Ovary (tissue), 9 donors: ENCODE measurements around the gene FUT6. TPM values are rescaled to one million over a fixed set of nuclear protein-coding genes. Genes with fewer than 3 reads are reported as not detected.

Source experiments
- DNase-seq, 5 donors: peaks; one replicate each; pipeline ENCODE4 v3.0.0-alpha.2; 2019 to 2020
- H3K27ac ChIP-seq, 2 donors: fragments of 200-600 bp; one replicate each; pipeline versions ENCODE4 v1.5.1 to v1.8.0; 2019 to 2022
- H3K27me3 ChIP-seq: fragments of 200-600 bp; one replicate; pipeline ENCODE4 v1.8.0; 2022
- H3K36me3 ChIP-seq: fragments of 200-600 bp; sonication (generic); one replicate; pipeline ENCODE4 v1.5.1; 2019
- H3K4me1 ChIP-seq: one replicate; pipeline ENCODE4 v1.8.1; 2013; ENCODE audit warnings: mild to moderate bottlenecking, moderate library complexity; ENCODE audit not compliant: insufficient read depth
- H3K4me3 ChIP-seq: fragments of 200-600 bp; sonication (generic); one replicate; pipeline ENCODE4 v1.5.1; 2017
- H3K9me3 ChIP-seq, 2 donors: fragments of 200-600 bp in 1 of 2; sonication (generic) in 1 of 2; one replicate each; pipeline versions ENCODE4 v1.5.1 to v1.8.1; 2013 to 2019; ENCODE audit warnings: mild to moderate bottlenecking in 1 of 2, moderate library complexity in 1 of 2
- EP300 ChIP-seq: sonication (generic); formaldehyde crosslinking; IDR thresholded peaks from one replicate; pipeline ENCODE4 v1.6.1; 2017; ENCODE audit warnings: antibody characterized with exemption
- POLR2A ChIP-seq: fragments of 450-650 bp; IDR thresholded peaks from one replicate; pipeline ENCODE4 v1.6.1; 2017; ENCODE audit warnings: antibody characterized with exemption, mild to moderate bottlenecking, moderate library complexity
- WGBS, 3 donors: extraction: QIAGEN DNeasy Blood & Tissue Kit in 1 of 3; methylation state at CpG; one replicate each; pipeline versions ENCODE4 v1.1.5 to v1.1.7; 2013 to 2017; 5-methylcytosine and 5-hydroxymethylcytosine counted together
- intact Hi-C, 4 donors: fragments of 100-400 bp; cut with DNase I; formaldehyde crosslinking; loops; one replicate each; pipeline versions ENCODE4 v1.11.0 to v1.15.1; 2022 to 2023
- polyA plus RNA-seq, 2 donors: library from polyadenylated mRNA; stranded (reverse); fragments of 200-250 nt in 1 of 2; fragments of 350-450 nt in 1 of 2; fragmentation: Illumina TruSeq in 1 of 2; extraction: RNeasy Lipid Tissue Mini Kit (QIAGEN cat#74804) in 1 of 2; gene quantifications; one replicate each; pipeline ENCODE4 v1.2.3, GENCODE V29; 2013 to 2014
- total RNA-seq, 7 donors: library from RNA; depleted of rRNA in 2 of 7; stranded (reverse); fragments of >200 nt in 2 of 7; fragmentation: NEBNext Ultra II Directional in 3 of 7; extraction: Animal tissue kit (Norgen Biotek cat#: 25700) in 3 of 7; gene quantifications; one replicate each; pipeline versions ENCODE4 v1.1.0 to v1.2.4, GENCODE V29; 2016 to 2023
- TF ChIP-seq, protein P1 (sequence below), 3 donors: fragments of 450-650 bp in 2 of 3; fragments of 200-600 bp in 1 of 3; IDR thresholded peaks; one replicate each; pipeline versions ENCODE4 v1.5.1 to v1.8.0; 2016 to 2022; ENCODE audit warnings: antibody characterized with exemption in 3 of 3, mild to moderate bottlenecking in 1 of 3
- donor health status: DM: no; HTN: no; CAD: no; lungs with moderate emphysema.
- donor health status: DM: no; HTN: no; CAD: no.
- donor health status: Bipolar disorder and iron deficiency.
- donor health status: DM: yes; HTN: yes; CAD: no.
- donor health status: DM: no; HTN: no; CAD: no.
- donor health status: DM: yes; HTN: yes; CAD: no.

Gene FUT6
- total and polyA plus RNA-seq, 9 donors = 0.11 to 2.6 (median 0.38) TPM; not detected in 5

DNA sequence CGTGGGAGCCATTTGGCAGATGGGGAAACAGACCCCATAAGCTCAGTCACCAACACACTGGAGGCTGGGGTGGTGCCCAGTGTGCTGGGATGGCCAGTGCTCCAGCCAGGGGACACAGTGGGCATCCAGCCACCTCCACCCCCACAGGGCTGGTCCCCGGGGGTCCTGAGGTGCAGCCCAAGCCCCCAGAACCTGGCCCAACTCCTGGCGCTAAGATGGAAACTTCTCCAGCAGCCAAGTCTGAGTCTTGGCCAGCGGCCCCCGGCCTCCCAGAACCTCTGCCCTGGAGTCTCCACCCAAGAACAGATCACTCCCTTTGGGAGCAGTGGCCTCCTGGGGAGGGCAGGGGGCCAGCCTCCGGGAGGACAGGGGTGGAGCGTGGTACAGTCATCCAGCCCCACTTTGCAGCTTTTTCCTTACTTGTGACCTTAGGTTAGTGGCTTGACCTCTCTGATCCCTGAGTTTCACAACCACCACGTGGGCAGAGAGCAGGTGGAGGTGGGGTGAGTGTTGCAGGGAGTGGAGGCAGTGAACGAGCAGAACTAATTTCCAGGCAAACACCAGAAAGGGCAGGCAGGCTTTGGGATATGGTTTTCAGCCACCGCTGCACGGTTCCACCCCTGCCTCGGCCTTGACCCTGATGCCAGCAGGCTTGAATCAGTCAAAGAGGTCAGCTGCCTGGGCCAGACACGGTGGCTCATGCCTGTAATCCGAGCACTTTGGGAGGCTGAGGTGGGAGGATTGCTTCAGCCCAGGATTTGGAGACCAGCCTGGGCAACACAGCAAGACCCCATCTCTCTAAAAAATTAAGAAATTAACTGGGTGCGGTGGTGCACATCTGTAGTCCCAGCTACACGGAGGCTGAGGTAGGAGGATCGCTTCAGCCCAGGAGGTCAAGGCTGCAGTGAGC is 38.9 kb downstream of the FUT6 start:
- Histone ChIP-seq H3K27ac (no peak overlapping the region), H3K36me3 (no peaks in the 10 kb centered on the region), H3K9me3 (no peaks in the 10 kb centered on the region), H3K4me3 (no peak overlapping the region), H3K4me1 (peaks cover 8% of the 10 kb centered on the region), H3K27me3 (no peaks in the 10 kb centered on the region)
- 59 to 62% (median 59%) methylated on average over 17 of the region's 17 CpGs for WGBS, 3 donors
- no peak for DNase-seq
- intact Hi-C loops = loop anchor here in 2 of 4 donors (5.0 to 10.0 kb wide), 2 partner anchors 92 to 94 kb away; no protein-coding TSS in a partner anchor
- TF ChIP-seq, protein P1, sequence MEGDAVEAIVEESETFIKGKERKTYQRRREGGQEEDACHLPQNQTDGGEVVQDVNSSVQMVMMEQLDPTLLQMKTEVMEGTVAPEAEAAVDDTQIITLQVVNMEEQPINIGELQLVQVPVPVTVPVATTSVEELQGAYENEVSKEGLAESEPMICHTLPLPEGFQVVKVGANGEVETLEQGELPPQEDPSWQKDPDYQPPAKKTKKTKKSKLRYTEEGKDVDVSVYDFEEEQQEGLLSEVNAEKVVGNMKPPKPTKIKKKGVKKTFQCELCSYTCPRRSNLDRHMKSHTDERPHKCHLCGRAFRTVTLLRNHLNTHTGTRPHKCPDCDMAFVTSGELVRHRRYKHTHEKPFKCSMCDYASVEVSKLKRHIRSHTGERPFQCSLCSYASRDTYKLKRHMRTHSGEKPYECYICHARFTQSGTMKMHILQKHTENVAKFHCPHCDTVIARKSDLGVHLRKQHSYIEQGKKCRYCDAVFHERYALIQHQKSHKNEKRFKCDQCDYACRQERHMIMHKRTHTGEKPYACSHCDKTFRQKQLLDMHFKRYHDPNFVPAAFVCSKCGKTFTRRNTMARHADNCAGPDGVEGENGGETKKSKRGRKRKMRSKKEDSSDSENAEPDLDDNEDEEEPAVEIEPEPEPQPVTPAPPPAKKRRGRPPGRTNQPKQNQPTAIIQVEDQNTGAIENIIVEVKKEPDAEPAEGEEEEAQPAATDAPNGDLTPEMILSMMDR (IDR thresholded peaks at IDR 0.05) = no peak
- TF ChIP-seq EP300 (no peak), POLR2A (no peak)

DNA sequence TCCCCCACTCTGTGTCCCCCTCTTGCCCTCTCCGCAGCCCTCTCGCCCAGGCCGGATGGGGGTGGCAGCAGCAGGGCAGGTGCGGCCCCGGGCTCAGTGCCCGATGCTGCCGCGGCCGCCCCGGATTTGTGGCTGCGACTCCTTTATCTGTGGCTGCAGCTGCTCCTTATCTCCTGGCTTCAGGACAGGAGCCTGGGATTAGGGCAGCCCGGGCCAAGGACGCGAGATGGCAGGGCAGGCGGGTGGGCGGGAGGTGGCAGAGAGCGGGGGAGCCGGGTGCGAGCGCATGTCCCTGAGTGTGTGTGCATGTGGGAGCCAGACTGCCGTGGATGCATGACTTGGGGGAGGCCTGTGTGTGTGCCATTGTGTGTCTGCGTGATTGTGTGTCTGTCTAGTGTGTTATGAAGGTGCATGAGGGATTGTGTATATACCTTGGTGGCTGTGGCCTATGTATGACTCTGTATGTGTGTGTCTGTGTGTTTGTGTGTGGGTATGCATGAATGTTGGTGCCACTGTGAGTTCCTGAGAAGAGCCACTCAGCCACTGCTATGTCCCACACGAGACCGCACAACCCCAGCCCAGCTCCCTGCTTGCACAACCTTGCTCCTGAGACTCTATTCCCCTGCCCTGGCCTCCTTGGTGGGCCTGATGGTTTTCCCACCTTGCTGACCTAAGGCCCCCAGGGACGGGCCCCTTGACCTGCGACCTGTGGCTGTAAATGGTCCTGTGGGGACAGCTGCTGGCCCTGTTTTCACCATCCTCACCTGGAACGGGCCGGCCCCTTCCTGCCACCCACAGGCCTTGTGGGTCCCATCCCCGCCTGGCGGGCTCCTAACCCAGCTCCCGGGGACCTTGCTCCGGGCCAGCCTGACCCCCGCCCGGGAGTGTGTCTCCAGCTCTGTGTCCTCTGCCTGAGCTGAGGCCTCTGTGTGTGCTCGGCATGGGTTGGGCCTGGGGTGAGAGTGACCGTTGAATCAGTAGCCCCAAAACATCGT is 40.0 kb downstream of the FUT6 start:
- no peaks in the 10 kb centered on the region for H3K27me3 ChIP-seq
- intact Hi-C loops = loop anchor here in 2 of 4 donors (5.0 to 10.0 kb wide), 2 partner anchors 93 to 95 kb away; no protein-coding TSS in a partner anchor
- WGBS, 3 donors = 36 to 42% (median 36%) methylated on average over 37 of the region's 37 CpGs
- H3K4me3 ChIP-seq = no peak overlapping the region
- H3K36me3 ChIP-seq = no peaks in the 10 kb centered on the region
- H3K27ac ChIP-seq = no peak overlapping the region
- peaks cover 8% of the 10 kb centered on the region for H3K4me1 ChIP-seq
- no peaks in the 10 kb centered on the region for H3K9me3 ChIP-seq
- peak in 3 of 5 donors; percentile 22 to 51 (median 26) for DNase-seq
- TF ChIP-seq POLR2A = no peak
- TF ChIP-seq, protein P1 (IDR thresholded peaks at IDR 0.05) = no peak
- no peak for TF ChIP-seq EP300

DNA sequence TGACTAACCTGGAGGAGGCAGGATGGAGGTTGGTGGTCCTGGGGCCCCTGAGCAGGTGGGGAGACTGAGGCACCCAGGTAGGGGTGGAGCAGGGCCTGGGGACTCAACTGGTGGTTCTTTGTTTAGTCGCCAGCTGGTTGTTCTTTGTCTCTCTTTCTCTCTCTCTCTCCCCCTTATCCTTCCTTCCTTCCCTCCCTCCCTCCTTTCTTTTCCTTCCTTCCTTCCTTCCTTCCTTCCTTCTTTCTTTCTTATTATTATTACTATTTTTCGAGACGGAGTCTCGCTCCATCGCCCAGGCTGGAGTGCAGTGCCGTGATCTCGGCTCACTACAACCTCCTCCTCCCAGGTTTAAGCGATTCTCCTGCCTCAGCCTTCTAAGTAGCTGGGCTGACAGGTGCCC is 41.3 kb downstream of the FUT6 start:
- no peak for DNase-seq
- TF ChIP-seq, protein P1 (IDR thresholded peaks at IDR 0.05) = no peak
- TF ChIP-seq POLR2A (no peak), EP300 (no peak)
- Histone ChIP-seq H3K4me1 (peaks cover 6% of the 10 kb centered on the region), H3K9me3 (no peaks in the 10 kb centered on the region), H3K27me3 (no peaks in the 10 kb centered on the region), H3K27ac (no peak overlapping the region), H3K4me3 (no peak overlapping the region), H3K36me3 (no peaks in the 10 kb centered on the region)
- 90 to 91% (median 90%) methylated on average over 8 of the region's 8 CpGs for WGBS, 3 donors
- intact Hi-C loops = no loop called here

DNA sequence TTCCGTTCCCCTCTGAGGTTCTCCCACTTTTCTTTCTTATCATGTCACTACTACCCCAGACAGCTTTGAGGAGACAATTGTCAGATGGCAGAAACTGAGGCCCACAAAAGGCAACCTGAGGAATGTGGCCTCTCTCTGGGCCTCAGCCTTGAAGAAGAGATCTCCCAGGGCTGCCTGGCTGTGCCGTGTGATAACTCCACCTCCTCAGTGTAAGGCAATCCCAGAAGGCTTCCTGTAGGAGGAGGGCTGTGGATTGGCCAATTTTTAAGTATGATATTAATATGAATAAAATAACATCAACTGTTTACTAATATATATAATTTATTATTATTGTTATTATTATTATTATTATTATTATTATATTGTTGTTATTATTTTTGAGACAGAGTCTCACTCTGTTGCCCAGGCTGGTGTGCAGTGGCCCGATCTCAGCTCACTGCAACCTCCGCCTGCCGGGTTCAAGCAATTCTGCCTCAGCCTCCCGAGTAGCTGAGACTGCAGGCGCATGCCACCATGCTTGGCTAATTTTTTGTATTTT is 44.1 kb downstream of the FUT6 start:
- 81 to 82% (median 81%) methylated on average over 7 of the region's 7 CpGs for WGBS, 3 donors

More for the DNA sequence above, 44.1 kb downstream of the FUT6 start:
- no peaks in the 10 kb centered on the region for H3K36me3 ChIP-seq
- TF ChIP-seq, protein P1 (IDR thresholded peaks at IDR 0.05) = no peak
- TF ChIP-seq POLR2A (no peak), EP300 (no peak)
- H3K4me3 ChIP-seq = no peak overlapping the region
- H3K4me1 ChIP-seq = peaks cover 6% of the 10 kb centered on the region
- intact Hi-C loops = no loop called here
- no peaks in the 10 kb centered on the region for H3K27me3 ChIP-seq
- H3K9me3 ChIP-seq = no peaks in the 10 kb centered on the region
- H3K27ac ChIP-seq = no peak overlapping the region
- DNase-seq = no peak
